Measurements from ENCODE around the gene BARX2. TPM values are rescaled to one million over a fixed set of nuclear protein-coding genes. Genes with fewer than 3 reads are reported as not detected.
A peak's percentile ranks its signal among the peaks of the same experiment; 100 is the strongest.

Gene BARX2
- total RNA-seq, 1 donor from 2014 or later: 0.10 TPM

GRCh38 chr11:129440028-129440713, 64.5 kb downstream of the BARX2 start:
- DNase-seq (ENCODE audit: low read depth): peak; percentile 99

DNA sequence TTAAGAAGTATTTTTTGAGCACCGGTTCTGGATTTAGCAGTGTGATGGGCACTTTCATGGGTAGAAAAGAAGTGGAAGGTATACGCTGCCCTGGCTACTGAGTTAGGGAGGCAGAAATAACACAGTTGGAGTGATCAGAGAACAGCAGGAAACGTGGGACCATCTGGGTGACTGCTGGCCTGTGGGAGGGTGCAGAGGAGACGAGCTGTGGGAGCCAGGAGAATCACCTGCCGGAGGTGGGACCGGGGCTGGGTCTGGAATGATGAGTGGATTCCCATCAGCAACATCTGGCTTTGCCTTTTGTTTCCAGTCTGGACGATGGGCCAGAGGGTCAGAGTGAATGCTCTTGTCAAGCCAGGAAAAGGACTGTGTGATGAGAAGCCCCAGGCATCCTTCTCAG, 66.5 kb downstream of the BARX2 start:
- DNase-seq (ENCODE audit: low read depth): no peak

DNA sequence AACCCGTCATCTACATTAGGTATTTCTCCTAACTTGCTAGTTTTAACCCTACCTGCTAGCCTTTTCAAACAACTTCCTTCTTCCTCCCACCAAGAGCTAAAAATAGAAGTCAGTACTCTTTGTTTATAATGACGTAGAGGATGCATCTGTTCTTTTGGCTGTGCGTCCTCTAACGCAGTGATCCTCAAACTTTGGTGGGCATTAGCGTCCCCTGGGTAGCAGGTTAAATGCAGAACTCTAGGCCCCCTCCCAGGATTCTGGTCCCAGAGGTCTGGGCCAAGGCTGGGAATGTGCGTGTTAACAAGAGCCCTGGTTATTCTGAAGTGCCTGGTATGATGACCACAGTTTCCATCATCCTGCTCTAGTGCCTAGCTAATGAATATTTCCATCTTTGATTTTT, 67.6 kb downstream of the BARX2 start:
- DNase-seq (ENCODE audit: low read depth): no peak

DNA sequence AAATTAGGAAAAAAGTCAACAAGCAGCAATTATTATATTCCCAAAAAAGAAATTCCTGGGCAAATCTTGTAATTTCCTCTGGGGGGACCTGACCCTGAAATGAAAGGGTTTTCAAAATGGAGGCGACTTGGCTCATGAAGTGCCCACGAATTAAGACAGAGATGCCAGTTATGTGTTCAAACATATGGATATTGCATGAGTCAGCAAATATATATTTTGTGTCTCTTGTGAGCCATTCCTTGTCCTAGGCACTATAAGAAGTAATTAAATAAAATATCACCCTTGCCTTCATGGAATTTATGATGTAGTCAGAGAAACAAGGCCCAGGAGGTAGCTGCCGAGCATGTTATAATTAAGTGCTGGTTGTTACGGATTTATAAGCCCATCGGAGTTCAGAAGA, 68.6 kb downstream of the BARX2 start:
- DNase-seq (ENCODE audit: low read depth): no peak

DNA sequence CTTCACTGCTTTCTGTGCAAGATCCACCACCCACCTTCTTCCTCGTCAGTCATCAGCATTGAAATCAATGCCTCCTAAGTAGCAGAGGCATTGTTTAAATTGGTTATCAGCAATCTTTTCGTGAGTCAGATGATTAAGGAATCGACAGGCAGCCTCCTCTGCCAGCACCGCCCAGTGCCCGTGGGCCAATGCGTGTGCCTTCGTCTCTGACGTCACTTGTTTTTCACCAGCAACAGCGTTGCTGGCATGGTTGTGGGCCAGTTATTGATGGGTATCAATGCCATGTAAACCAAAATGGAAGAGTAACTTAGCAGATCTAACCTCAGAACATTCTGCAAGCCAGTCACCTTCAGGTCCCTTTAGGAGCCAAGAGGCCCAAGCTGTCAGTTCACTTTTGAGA, 69.6 kb downstream of the BARX2 start:
- no peak for DNase-seq (ENCODE audit: low read depth)

DNA sequence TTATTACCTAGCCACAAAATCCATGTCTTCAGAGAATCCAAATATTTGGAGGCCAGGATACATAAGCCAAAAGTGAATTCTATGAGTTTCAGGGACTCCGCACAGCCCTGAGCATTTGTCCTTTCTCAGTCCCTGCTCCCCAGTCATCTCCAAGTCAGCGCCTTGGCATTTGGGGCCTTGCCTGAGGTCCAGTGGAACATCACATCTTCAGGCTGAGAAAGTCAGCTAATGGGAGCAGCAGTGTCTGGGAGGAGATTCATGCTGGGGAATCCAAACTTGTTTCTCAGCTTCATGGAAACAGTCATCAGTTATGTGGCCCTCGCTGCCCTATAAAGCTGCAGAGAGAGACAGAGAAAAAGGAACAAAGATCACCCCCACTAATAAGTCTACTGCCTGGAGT, 70.9 kb downstream of the BARX2 start:
- no peak for DNase-seq (ENCODE audit: low read depth)

- DNase-seq (ENCODE audit: low read depth): no peak
These were observed 72.1 kb downstream of the BARX2 start for GRCh38 chr11:129447654-129448239.

DNA sequence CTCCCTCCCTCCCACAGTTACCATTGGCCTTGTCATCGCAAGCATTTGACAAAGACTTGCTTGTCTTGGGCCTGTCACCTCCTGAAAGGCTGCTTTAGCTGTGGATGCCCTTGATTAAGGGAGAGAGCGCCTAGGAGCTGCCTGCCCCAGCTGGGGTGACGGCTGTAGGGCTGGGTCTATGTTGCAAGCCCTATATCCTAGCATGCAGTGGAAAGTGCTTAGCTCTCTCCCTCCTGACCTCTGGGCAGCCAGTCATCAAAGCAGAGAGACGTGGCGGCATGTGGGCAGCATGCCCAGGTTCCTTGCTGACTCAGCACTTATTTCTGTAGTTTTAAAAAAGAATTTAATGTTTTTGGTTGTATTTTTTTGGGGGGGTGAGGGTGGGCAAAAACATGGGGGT, 75.9 kb downstream of the BARX2 start:
- peak; percentile 64 for DNase-seq (ENCODE audit: low read depth)

DNA sequence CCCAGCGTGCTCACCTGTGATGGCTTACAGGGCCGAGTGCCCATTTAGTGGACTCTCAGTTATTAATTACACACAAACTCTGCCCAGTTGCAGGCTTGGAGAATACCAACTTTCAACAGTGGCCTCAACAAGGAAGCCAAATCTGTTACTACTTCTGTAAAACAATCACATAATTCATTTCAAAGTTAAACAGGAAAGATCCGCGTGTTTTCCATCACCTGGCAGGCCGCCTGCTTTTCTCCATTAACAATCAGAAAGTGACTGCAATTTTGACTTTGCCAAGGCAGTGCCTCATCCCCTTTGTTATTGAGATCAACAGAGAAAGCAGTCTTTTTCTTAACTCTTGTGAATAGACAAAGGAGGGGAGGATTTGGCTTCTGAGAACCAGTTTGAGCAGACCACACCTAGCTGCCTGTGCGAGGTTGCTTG, 77.7 kb downstream of the BARX2 start:
- DNase-seq (ENCODE audit: low read depth): no peak

- DNase-seq (ENCODE audit: low read depth): no peak
These were observed 79.5 kb downstream of the BARX2 start for GRCh38 chr11:129455101-129455500.

- DNase-seq (ENCODE audit: low read depth): no peak
These were observed 80.4 kb downstream of the BARX2 start for GRCh38 chr11:129455756-129456655.

DNA sequence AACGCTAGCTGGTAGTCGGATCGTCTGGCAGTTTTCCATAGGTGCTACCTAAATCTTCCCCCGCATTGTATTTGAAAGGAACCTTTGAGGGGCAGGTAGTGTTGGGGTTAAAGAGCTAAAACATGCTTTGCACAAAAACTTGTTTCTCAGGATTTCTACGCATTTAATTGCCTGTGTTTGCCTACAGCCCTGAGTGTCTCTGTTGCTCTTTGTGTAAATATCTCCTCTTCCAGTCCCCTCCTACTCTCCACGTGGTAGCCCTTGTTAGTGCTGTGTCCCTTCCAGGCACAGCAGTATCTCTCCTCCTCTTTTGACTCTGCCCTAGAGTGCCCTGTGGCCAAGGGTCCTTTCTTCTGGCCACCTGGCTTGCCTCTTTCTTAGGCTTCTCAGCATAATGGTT, 81.7 kb downstream of the BARX2 start:
- DNase-seq (ENCODE audit: low read depth): no peak

- no peak for DNase-seq (ENCODE audit: low read depth)
These were observed 82.6 kb downstream of the BARX2 start for GRCh38 chr11:129458278-129458677.

DNA sequence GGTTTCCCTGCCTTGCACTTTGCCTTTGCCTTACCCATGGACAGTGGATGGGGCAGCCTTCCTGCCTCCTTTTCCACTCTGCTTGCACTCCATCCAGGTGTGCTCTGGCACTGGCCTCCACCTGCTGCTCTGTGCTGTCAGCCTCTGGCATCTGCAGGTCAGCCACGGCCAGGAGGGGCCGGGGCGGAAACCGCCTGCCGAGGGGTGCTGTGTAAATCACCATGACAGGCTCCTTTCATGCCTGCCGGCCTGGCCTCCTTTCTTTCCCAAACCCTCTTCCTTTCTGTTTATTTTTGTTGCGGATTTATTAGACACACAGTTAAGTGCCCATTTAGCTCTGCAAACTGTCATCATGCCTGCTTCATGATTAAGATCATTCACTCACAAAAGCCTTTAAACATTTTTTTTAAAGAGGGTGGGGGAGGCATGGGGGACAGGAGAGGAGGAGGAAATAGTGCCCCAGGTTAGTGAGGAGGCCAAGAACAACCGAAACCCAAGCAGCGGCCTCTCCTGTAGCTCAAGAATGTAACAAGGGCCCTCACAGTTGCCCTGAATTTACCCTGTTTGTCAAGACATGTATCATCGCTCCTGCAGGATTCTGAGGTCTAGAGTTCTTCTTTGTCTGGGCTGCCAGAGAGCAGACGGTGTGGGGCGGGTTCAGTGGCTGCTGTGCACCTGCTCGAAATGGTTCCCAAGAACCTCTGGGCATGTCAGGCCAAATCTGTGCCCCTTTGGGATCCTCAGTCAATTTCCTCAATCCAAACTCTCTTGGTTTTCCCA, 83.3 kb downstream of the BARX2 start:
- no peak for DNase-seq (ENCODE audit: low read depth)

DNA sequence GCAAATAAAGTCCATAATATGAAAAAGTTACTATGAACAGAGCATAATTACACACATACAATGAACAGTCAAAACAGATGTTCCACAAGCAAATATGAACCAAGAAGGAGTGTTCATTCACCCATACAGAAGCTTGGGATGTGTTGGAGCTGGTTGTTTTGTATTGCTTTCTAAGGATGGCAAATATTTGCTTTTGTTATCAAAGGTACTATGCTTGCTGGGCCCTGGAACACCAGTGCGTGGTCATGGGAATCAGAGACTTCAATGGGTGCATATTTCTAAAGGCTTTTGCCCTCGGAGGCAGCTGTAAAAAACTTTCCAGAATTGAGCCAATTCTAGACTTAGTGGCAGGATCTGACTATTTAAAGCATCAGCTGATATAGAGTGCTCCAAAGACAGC, 85.1 kb downstream of the BARX2 start:
- no peak for DNase-seq (ENCODE audit: low read depth)

GRCh38 chr11:129484068-129484467, 108.4 kb downstream of the BARX2 start:
- DNase-seq (ENCODE audit: low read depth): no peak

DNA sequence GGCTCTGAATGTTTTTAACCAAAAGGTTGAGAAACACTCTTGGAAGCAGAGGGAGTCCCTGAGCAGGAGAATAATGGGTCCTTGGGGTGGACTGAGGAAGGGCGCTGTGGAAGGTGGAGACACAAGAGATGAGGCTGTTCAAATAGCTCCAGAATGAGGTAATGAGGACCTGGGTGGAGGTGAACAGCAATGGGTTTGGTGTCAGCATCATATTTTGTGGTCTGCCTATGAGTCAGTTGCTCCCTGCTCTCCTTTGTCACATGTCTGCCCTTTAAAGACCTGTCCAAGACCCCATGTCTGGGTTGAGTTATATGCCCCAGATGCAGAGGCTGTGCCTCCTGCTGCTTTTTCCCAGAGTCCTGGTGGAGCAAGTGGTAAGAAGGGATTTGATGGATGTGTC, 113.6 kb downstream of the BARX2 start:
- DNase-seq (ENCODE audit: low read depth): no peak

DNA sequence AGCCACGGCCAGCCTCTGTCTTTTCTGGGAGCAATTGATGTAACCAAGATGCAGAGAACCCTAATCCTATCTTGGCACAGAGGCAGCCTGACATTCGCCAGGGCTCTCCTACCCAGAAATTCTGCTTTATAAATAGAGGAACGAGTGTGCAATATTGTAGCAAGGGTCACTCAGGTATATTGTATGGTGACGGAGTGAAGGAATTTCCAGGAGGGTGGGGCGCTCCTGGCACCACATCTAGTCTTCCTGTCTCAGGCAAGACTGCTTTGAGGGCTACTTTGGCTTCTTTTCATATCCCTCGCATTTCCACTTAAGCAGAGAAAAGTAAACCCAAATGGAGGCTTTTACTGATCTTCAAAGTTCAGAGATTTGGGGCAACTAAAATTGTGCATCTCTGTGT, 114.4 kb downstream of the BARX2 start:
- no peak for DNase-seq (ENCODE audit: low read depth)

GRCh38 chr11:129493746-129494145, 118.1 kb downstream of the BARX2 start:
- no peak for DNase-seq (ENCODE audit: low read depth)
